Ureter (tissue), 1 donor: Measurements from ENCODE around the gene MED13L. TPM values are rescaled to one million over a fixed set of nuclear protein-coding genes. Genes with fewer than 3 reads are reported as not detected.

ENCODE experiments used
- DNase-seq: peaks from one replicate; pipeline ENCODE4 v3.0.0-alpha.2; 2020; ENCODE audit warnings: low spot score
- total RNA-seq: library from RNA; stranded (reverse); gene quantifications from one replicate; pipeline ENCODE4 v1.2.4, GENCODE V29; 2023
- donor health status: DM: yes; HTN: yes; CAD: no.

MED13L gene
- total RNA-seq, 1 donor from 2014 or later = 130 TPM

- no peak for DNase-seq
Observed at GRCh38 chr12:115911360-115911759, 366.1 kb downstream of the MED13L start.

GRCh38 chr12:115910057-115910456 lies 367.4 kb downstream of the MED13L start:
- DNase-seq = no peak
